PC-9 (cell line): ENCODE results near the gene CKB.

Source experiments
- EZH2 ChIP-seq: fragments of 200-600 bp; sonication (generic); IDR thresholded peaks from 2 replicates; pipeline ENCODE4 v1.8.0; 2017; ENCODE audit warnings: antibody characterized with exemption, low read depth
- TF ChIP-seq, protein P1 (sequence below): fragments of 200-600 bp; sonication (generic); conservative IDR thresholded peaks from 2 replicates; pipeline ENCODE4 v1.6.1; 2017; ENCODE audit warnings: mixed run types, antibody characterized with exemption, mild to moderate bottlenecking, moderate library complexity

DNA sequence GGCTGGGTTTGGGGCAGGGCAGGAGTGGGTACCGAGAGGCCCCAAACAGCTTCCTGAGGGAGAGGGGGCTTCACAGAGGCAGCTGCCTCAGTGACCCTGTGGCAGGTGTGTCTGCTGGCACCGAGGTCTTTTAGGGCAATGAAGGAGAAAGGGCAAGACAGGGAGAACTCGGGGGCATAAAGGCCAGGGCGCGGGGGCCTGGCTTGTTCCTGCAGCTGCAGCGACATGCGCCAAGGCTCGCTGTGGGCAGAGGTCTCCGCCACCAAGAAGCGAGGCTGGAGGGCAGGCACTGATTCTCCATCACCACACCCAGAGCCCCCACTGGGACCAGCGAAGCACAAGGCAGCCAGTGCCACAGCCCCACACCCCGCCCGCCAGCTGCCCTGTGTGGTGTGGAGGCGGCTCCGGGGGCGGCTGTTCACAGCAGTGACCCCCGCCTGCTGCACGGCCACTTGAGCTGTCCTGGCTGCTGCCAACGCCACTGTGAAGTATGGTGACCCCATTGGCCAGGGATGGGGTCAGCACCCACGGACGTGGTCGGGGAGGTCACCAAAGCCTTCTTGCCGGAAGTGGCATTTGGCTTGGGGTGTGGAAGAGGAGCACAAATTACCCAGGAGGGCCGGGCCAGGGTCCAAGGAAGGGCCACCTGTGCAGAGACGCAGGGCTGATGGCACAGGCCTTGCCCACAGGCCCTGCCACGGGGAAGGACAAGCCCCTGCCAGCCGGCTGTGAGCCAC, 23.5 kb upstream of the CKB start:
- TF ChIP-seq, protein P1, sequence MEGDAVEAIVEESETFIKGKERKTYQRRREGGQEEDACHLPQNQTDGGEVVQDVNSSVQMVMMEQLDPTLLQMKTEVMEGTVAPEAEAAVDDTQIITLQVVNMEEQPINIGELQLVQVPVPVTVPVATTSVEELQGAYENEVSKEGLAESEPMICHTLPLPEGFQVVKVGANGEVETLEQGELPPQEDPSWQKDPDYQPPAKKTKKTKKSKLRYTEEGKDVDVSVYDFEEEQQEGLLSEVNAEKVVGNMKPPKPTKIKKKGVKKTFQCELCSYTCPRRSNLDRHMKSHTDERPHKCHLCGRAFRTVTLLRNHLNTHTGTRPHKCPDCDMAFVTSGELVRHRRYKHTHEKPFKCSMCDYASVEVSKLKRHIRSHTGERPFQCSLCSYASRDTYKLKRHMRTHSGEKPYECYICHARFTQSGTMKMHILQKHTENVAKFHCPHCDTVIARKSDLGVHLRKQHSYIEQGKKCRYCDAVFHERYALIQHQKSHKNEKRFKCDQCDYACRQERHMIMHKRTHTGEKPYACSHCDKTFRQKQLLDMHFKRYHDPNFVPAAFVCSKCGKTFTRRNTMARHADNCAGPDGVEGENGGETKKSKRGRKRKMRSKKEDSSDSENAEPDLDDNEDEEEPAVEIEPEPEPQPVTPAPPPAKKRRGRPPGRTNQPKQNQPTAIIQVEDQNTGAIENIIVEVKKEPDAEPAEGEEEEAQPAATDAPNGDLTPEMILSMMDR: no peak
- no peak for TF ChIP-seq EZH2
